H9 (cell line): Measurements from ENCODE around the gene CXXC5. TPM values are rescaled to one million over a fixed set of nuclear protein-coding genes. Genes with fewer than 3 reads are reported as not detected.
A peak's percentile ranks its signal among the peaks of the same experiment; 100 is the strongest.

ENCODE experiments used
- DNase-seq: peaks from one replicate; pipeline ENCODE4 v3.0.0-alpha.2; 2017
- H2AFZ ChIP-seq: one replicate; pipeline ENCODE4 v1.6.1; 2013; ENCODE audit warnings: mild to moderate bottlenecking, low read length, control low read depth, moderate library complexity
- H2AK5ac ChIP-seq: 2 replicates; pipeline ENCODE4 v1.6.1; 2013; ENCODE audit warnings: low read length, control low read depth, mixed read lengths; ENCODE audit not compliant: insufficient read length
- H2BK120ac ChIP-seq: one replicate; pipeline ENCODE4 v1.6.1; 2013; ENCODE audit warnings: low read depth, mild to moderate bottlenecking, low read length, control low read depth, inconsistent platforms; ENCODE audit not compliant: poor library complexity, severe bottlenecking
- H2BK12ac ChIP-seq: 2 replicates; pipeline ENCODE4 v1.6.1; 2013; ENCODE audit warnings: low read length, control low read depth, mixed read lengths, low read depth; ENCODE audit not compliant: insufficient read length
- H2BK15ac ChIP-seq: 2 replicates; pipeline ENCODE4 v1.6.1; 2013; ENCODE audit warnings: low read depth, low read length, control low read depth
- H2BK20ac ChIP-seq: one replicate; pipeline ENCODE4 v1.6.1; 2013; ENCODE audit warnings: low read depth, mild to moderate bottlenecking, low read length, control low read depth, inconsistent platforms; ENCODE audit not compliant: poor library complexity, severe bottlenecking
- H2BK5ac ChIP-seq: 2 replicates; pipeline ENCODE4 v1.6.1; 2013; ENCODE audit warnings: low read length, control low read depth, mixed read lengths; ENCODE audit not compliant: insufficient read length
- H3K14ac ChIP-seq: 2 replicates; pipeline ENCODE4 v1.6.1; 2013; ENCODE audit warnings: low read length, control low read depth; ENCODE audit not compliant: insufficient read depth
- H3K18ac ChIP-seq: 2 replicates; pipeline ENCODE4 v1.6.1; 2013; ENCODE audit warnings: low read depth, mild to moderate bottlenecking, mixed read lengths, low read length, control low read depth; ENCODE audit not compliant: insufficient read length
- H3K23ac ChIP-seq: 2 replicates; pipeline ENCODE4 v1.6.1; 2013; ENCODE audit warnings: low read length, control low read depth, mixed read lengths, low read depth; ENCODE audit not compliant: insufficient read length
- H3K23me2 ChIP-seq: 2 replicates; pipeline ENCODE4 v1.6.1; 2013; ENCODE audit warnings: low read depth, mild to moderate bottlenecking, mixed read lengths, low read length, control low read depth; ENCODE audit not compliant: insufficient read length, poor library complexity, severe bottlenecking
- H3K27ac ChIP-seq: 2 replicates; pipeline ENCODE4 v1.5.1; 2013; ENCODE audit warnings: low read length, control low read depth, mixed read lengths, low read depth; ENCODE audit not compliant: insufficient read length
- H3K27me3 ChIP-seq: 2 replicates; pipeline ENCODE4 v1.6.1; 2013; ENCODE audit warnings: low read length, control low read depth, inconsistent platforms; ENCODE audit not compliant: insufficient read depth
- H3K4ac ChIP-seq: 2 replicates; pipeline ENCODE4 v1.6.1; 2013; ENCODE audit warnings: low read depth, mild to moderate bottlenecking, control low read depth, inconsistent platforms, low read length, moderate library complexity
- H3K4me1 ChIP-seq: 2 replicates; pipeline ENCODE4 v1.6.1; 2013; ENCODE audit warnings: low read length, control low read depth, inconsistent platforms; ENCODE audit not compliant: insufficient read depth
- H3K4me2 ChIP-seq: 2 replicates; pipeline ENCODE4 v1.6.1; 2013; ENCODE audit warnings: low read length, control low read depth, mixed read lengths; ENCODE audit not compliant: insufficient read length, insufficient read depth
- H3K56ac ChIP-seq: 2 replicates; pipeline ENCODE4 v1.6.1; 2013; ENCODE audit warnings: low read depth, mild to moderate bottlenecking, mixed read lengths, low read length, control low read depth; ENCODE audit not compliant: insufficient read length
- H3K79me1 ChIP-seq: 2 replicates; pipeline ENCODE4 v1.6.1; 2013; ENCODE audit warnings: low read depth, mild to moderate bottlenecking, moderate library complexity, low read length, control low read depth, inconsistent platforms; ENCODE audit not compliant: insufficient read depth, poor library complexity, severe bottlenecking
- H3K79me2 ChIP-seq: 2 replicates; pipeline ENCODE4 v1.6.1; 2013; ENCODE audit warnings: low read length, control low read depth, inconsistent platforms; ENCODE audit not compliant: insufficient read depth
- H3K9ac ChIP-seq: 2 replicates; pipeline ENCODE4 v1.6.1; 2013; ENCODE audit warnings: low read length, control low read depth, mixed read lengths; ENCODE audit not compliant: insufficient read length; ENCODE audit errors: extremely low read depth
- H3K9me3 ChIP-seq: one replicate; pipeline ENCODE4 v1.6.1; 2013; ENCODE audit warnings: low read depth, low read length, inconsistent platforms; ENCODE audit not compliant: control insufficient read depth
- H3T11ph ChIP-seq: one replicate; pipeline ENCODE4 v1.6.1; 2013; ENCODE audit warnings: mild to moderate bottlenecking, low read length, control low read depth, inconsistent platforms
- H4K20me1 ChIP-seq: one replicate; pipeline ENCODE4 v1.6.1; 2013; ENCODE audit not compliant: control insufficient read depth, insufficient read length, insufficient read depth
- H4K5ac ChIP-seq: 2 replicates; pipeline ENCODE4 v1.6.1; 2013; ENCODE audit warnings: low read depth, mild to moderate bottlenecking, mixed read lengths, low read length, control low read depth; ENCODE audit not compliant: insufficient read length
- H4K8ac ChIP-seq: replicated peaks from 2 replicates; pipeline ENCODE4 v1.6.1; 2013; ENCODE audit warnings: low read length, control low read depth, mixed read lengths, low read depth; ENCODE audit not compliant: insufficient read length
- H4K91ac ChIP-seq: 2 replicates; pipeline ENCODE4 v1.6.1; 2013; ENCODE audit warnings: low read depth, mild to moderate bottlenecking, moderate library complexity, mixed read lengths, low read length, control low read depth; ENCODE audit not compliant: insufficient read length
- H3K27ac Mint-ChIP-seq, 3 experiments: 2 replicates in 2 of 3; 3 replicates in 1 of 3; pipeline ENCODE4 v1.8.0; 2020 to 2021; ENCODE audit warnings: mixed read lengths in 3 of 3, mild to moderate bottlenecking in 1 of 3, moderate library complexity in 1 of 3
- H3K27me3 Mint-ChIP-seq: 2 replicates; pipeline ENCODE4 v1.8.0; 2021; ENCODE audit warnings: low read depth, mild to moderate bottlenecking, moderate library complexity, mixed read lengths
- H3K36me3 Mint-ChIP-seq, 3 experiments: 2 replicates in 2 of 3; 3 replicates in 1 of 3; pipeline ENCODE4 v1.8.0; 2020 to 2021; ENCODE audit warnings: low read depth in 3 of 3, mixed read lengths in 3 of 3; ENCODE audit not compliant: insufficient read depth in 1 of 3
- H3K4me1 Mint-ChIP-seq, 2 experiments: 2 replicates each; pipeline ENCODE4 v1.8.0; 2020; ENCODE audit warnings: mixed read lengths in 2 of 2
- H3K4me3 Mint-ChIP-seq, 2 experiments: 2 replicates in 1 of 2; 3 replicates in 1 of 2; pipeline ENCODE4 v1.8.0; 2020 to 2021; ENCODE audit warnings: mild to moderate bottlenecking in 2 of 2, mixed read lengths in 2 of 2, moderate library complexity in 1 of 2
- H3K9me3 Mint-ChIP-seq, 2 experiments: 2 replicates in 1 of 2; 3 replicates in 1 of 2; pipeline ENCODE4 v1.8.0; 2020; ENCODE audit warnings: mild to moderate bottlenecking in 2 of 2, mixed read lengths in 2 of 2, moderate library complexity in 1 of 2
- CTCF ChIP-seq: fragments of 200-600 bp; sonication (generic); conservative IDR thresholded peaks from 3 replicates; pipeline ENCODE4 v1.8.0; 2021; ENCODE audit warnings: antibody characterized with exemption, mild to moderate bottlenecking
- WGBS: extraction: QIAGEN DNeasy Blood & Tissue Kit; methylation state at CpG from one replicate; pipeline ENCODE4 v1.1.7; 2013; ENCODE audit warnings: missing lambda C conversion rate, low lambda C conversion rate, mixed read lengths; ENCODE audit not compliant: insufficient read length; ENCODE audit errors: extremely low coverage; 5-methylcytosine and 5-hydroxymethylcytosine counted together
- total RNA-seq: library from RNA; stranded (reverse); gene quantifications from 2 replicates; pipeline ENCODE4 v1.2.1, GENCODE V29; 2021

CXXC5 gene
- total RNA-seq, 1 experiment from 2014 or later = 105 TPM

GRCh38 chr5:139631520-139632165, 16.5 kb upstream of the CXXC5 start:
- no peak overlapping the region for H3K27ac ChIP-seq
- H3K23ac ChIP-seq = no peak overlapping the region
- H2BK120ac ChIP-seq = no peak overlapping the region
- no peak overlapping the region for H3K4ac ChIP-seq
- Mint-ChIP-seq H3K27me3 (peaks cover 3% of the 10 kb centered on the region; the same call in 1 of the 2 replicates), H3K4me3 (no peak overlapping the region), H3K36me3 (peaks cover 9 to 36% (median 21%) of the 10 kb centered on the region in 3 experiments; a peak in 6 of 7 replicates), H3K27ac (peak overlapping the region in 1 of 3 experiments; percentile 91; a peak in 2 of 7 replicates), H3K4me1 (peaks cover 25 to 29% of the 10 kb centered on the region in 2 experiments), H3K9me3 (no peaks in the 10 kb centered on the region)
- WGBS = no CpG with 5 or more reads among the region's 3 CpGs
- H2BK5ac ChIP-seq = no peak overlapping the region
- no peak overlapping the region for H3K18ac ChIP-seq
- TF ChIP-seq CTCF = no peak
- no peaks in the 10 kb centered on the region for H3K79me1 ChIP-seq
- no peaks in the 10 kb centered on the region for H3K79me2 ChIP-seq
- peaks cover 12% of the 10 kb centered on the region; the same call in 1 of the 2 replicates for H3K4me1 ChIP-seq
- no peak for DNase-seq
- H3K4me2 ChIP-seq = no peak overlapping the region
- no peak overlapping the region for H3K56ac ChIP-seq
- no peaks in the 10 kb centered on the region for H4K20me1 ChIP-seq
- H2AFZ ChIP-seq = no peak overlapping the region
- H2BK12ac ChIP-seq = no peak overlapping the region
- H3K27me3 ChIP-seq = no peaks in the 10 kb centered on the region
- H3K9me3 ChIP-seq = no peaks in the 10 kb centered on the region
- no peak overlapping the region for H3K14ac ChIP-seq
- no peak overlapping the region for H3K9ac ChIP-seq
- no peak overlapping the region for H2BK15ac ChIP-seq
- no peaks in the 10 kb centered on the region for H3K23me2 ChIP-seq
- H4K8ac ChIP-seq = no peak overlapping the region
- no peak overlapping the region for H2BK20ac ChIP-seq
- no peak overlapping the region for H3T11ph ChIP-seq
- no peak overlapping the region for H4K91ac ChIP-seq
- H2AK5ac ChIP-seq = no peak overlapping the region
- no peak overlapping the region for H4K5ac ChIP-seq
